Neural cell (in vitro differentiated cells): ENCODE data around the gene VSTM4. TPM values are rescaled to one million over a fixed set of nuclear protein-coding genes. Genes with fewer than 3 reads are reported as not detected.

Experiments used
- H2AFZ ChIP-seq: fragments of 200-600, 300-800 bp; sonication (generic), shearing (Covaris generic); 2 replicates; pipeline ENCODE4 v1.6.0; 2014; ENCODE audit warnings: low read depth, mild to moderate bottlenecking, antibody characterized with exemption, low read length, moderate library complexity
- H3F3A ChIP-seq: fragments of 200-600 bp; shearing (Covaris generic); 2 replicates; pipeline ENCODE4 v1.6.1; 2016; ENCODE audit warnings: mild to moderate bottlenecking, moderate library complexity, mixed read lengths, antibody characterized with exemption, low read length; ENCODE audit not compliant: insufficient read depth, poor library complexity, severe bottlenecking
- H3K27ac ChIP-seq: fragments of 200-600, 300-800 bp; sonication (generic), shearing (Covaris generic); 2 replicates; pipeline ENCODE4 v1.5.1; 2014; ENCODE audit warnings: mild to moderate bottlenecking, low read length, moderate library complexity
- H3K27me3 ChIP-seq: fragments of 300-800, 200-600 bp; sonication (generic), shearing (Covaris generic); 2 replicates; pipeline ENCODE4 v1.6.0; 2014; ENCODE audit warnings: mild to moderate bottlenecking, low read depth, low read length, moderate library complexity; ENCODE audit not compliant: insufficient read depth
- H3K36me3 ChIP-seq: fragments of 300-800, 200-600 bp; sonication (generic), shearing (Covaris generic); 2 replicates; pipeline ENCODE4 v1.5.1; 2014; ENCODE audit warnings: mild to moderate bottlenecking, antibody characterized with exemption, low read length, moderate library complexity; ENCODE audit not compliant: insufficient read depth
- H3K4me2 ChIP-seq: fragments of 300-800, 200-600 bp; sonication (generic), shearing (Covaris generic); 2 replicates; pipeline ENCODE4 v1.6.0; 2014; ENCODE audit warnings: mild to moderate bottlenecking, low read length
- H3K4me3 ChIP-seq: fragments of 300-800, 200-600 bp; sonication (generic), shearing (Covaris generic); 2 replicates; pipeline ENCODE4 v1.5.1; 2014; ENCODE audit warnings: mild to moderate bottlenecking, low read length, moderate library complexity
- H3K79me2 ChIP-seq: fragments of 200-600 bp; shearing (Covaris generic); replicated peaks from 2 replicates; pipeline ENCODE4 v1.6.0; 2014; ENCODE audit warnings: mild to moderate bottlenecking, low read length, moderate library complexity; ENCODE audit not compliant: insufficient read depth
- H3K9ac ChIP-seq: fragments of 300-800, 200-600 bp; sonication (generic), shearing (Covaris generic); 2 replicates; pipeline ENCODE4 v1.6.1; 2016; ENCODE audit warnings: mild to moderate bottlenecking, low read length, mixed read lengths
- H3K9me2 ChIP-seq: fragments of 200-600 bp; shearing (Covaris generic); 2 replicates; pipeline ENCODE4 v1.6.1; 2016; ENCODE audit warnings: mild to moderate bottlenecking, low read length, mixed read lengths; ENCODE audit not compliant: insufficient read depth
- H3K9me3 ChIP-seq: fragments of 200-600, 300-800 bp; sonication (generic), shearing (Covaris generic); 2 replicates; pipeline ENCODE4 v1.6.1; 2016; ENCODE audit warnings: mild to moderate bottlenecking, mixed run types, low read length, moderate library complexity, mixed read lengths
- H4K20me1 ChIP-seq: fragments of 200-600 bp; shearing (Covaris generic); 2 replicates; pipeline ENCODE4 v1.6.1; 2016; ENCODE audit warnings: mild to moderate bottlenecking, mixed run types; ENCODE audit not compliant: insufficient read depth
- CTCF ChIP-seq: fragments of 450-650 bp; IDR thresholded peaks from 2 replicates; pipeline ENCODE4 v1.5.1; 2014; ENCODE audit warnings: antibody characterized with exemption, mild to moderate bottlenecking, moderate library complexity; ENCODE audit not compliant: poor library complexity, severe bottlenecking
- EP300 ChIP-seq: fragments of 450-650 bp; conservative IDR thresholded peaks from 2 replicates; pipeline ENCODE4 v1.6.1; 2014; ENCODE audit warnings: antibody characterized with exemption, mild to moderate bottlenecking, moderate library complexity; ENCODE audit not compliant: poor library complexity, severe bottlenecking
- EZH2 ChIP-seq: fragments of 200-600, 300-800 bp; shearing (Covaris generic), sonication (generic); IDR thresholded peaks from 2 replicates; pipeline ENCODE4 v1.6.1; 2014; ENCODE audit warnings: antibody characterized with exemption, low read length, borderline replicate concordance, mild to moderate bottlenecking; ENCODE audit not compliant: insufficient read depth, poor library complexity, severe bottlenecking
- MXI1 ChIP-seq: fragments of 450-650 bp; conservative IDR thresholded peaks from 2 replicates; pipeline ENCODE4 v1.6.1; 2014; ENCODE audit warnings: antibody characterized with exemption, mild to moderate bottlenecking; ENCODE audit not compliant: poor library complexity, severe bottlenecking
- POLR2AphosphoS5 ChIP-seq: IDR thresholded peaks from 2 replicates; pipeline ENCODE4 v1.6.1; 2012
- RAD21 ChIP-seq: fragments of 450-650 bp; conservative IDR thresholded peaks from 2 replicates; pipeline ENCODE4 v1.6.1; 2014; ENCODE audit warnings: antibody characterized with exemption, mild to moderate bottlenecking, moderate library complexity
- SMC3 ChIP-seq: fragments of 450-650 bp; conservative IDR thresholded peaks from 2 replicates; pipeline ENCODE4 v1.6.1; 2014; ENCODE audit warnings: antibody characterized with exemption, mild to moderate bottlenecking, moderate library complexity; ENCODE audit not compliant: poor library complexity
- TAF1 ChIP-seq: IDR thresholded peaks from 2 replicates; pipeline ENCODE4 v1.6.1; 2012; ENCODE audit warnings: low read depth
- polyA plus RNA-seq: library from polyadenylated mRNA; depleted of rRNA; stranded (reverse); fragments of >200 nt; gene quantifications from 2 replicates; pipeline ENCODE4 v1.2.3, GENCODE V29; 2014
- TF ChIP-seq, protein P1 (sequence below): IDR thresholded peaks from 2 replicates; pipeline ENCODE4 v1.6.1; 2012; ENCODE audit warnings: borderline replicate concordance

VSTM4 gene
- polyA plus RNA-seq, 1 donor from 2014 or later: 0.52 TPM

- no peaks in the 10 kb centered on the region for H3K79me2 ChIP-seq
- H3K4me3 ChIP-seq: no peak overlapping the region
- no peaks in the 10 kb centered on the region for H3F3A ChIP-seq
- H3K4me2 ChIP-seq: no peak overlapping the region
- no peaks in the 10 kb centered on the region for H3K27me3 ChIP-seq
- H3K9me3 ChIP-seq: no peaks in the 10 kb centered on the region
- TF ChIP-seq EP300: no peak
- no peak overlapping the region for H3K27ac ChIP-seq
- no peak overlapping the region for H3K9ac ChIP-seq
- no peaks in the 10 kb centered on the region for H3K36me3 ChIP-seq
- no peaks in the 10 kb centered on the region for H3K9me2 ChIP-seq
- H2AFZ ChIP-seq: no peak overlapping the region
- no peaks in the 10 kb centered on the region for H4K20me1 ChIP-seq
These were observed 22.8 kb downstream of the VSTM4 start for GRCh38 chr10:49092477-49092876.

GRCh38 chr10:49091450-49092210 lies 23.7 kb downstream of the VSTM4 start:
- H3K79me2 ChIP-seq: no peaks in the 10 kb centered on the region
- H3K27me3 ChIP-seq: no peaks in the 10 kb centered on the region
- TF ChIP-seq TAF1 (no peak), MXI1 (no peak), RAD21 (no peak), CTCF (no peak), POLR2AphosphoS5 (no peak), EZH2 (no peak), EP300 (no peak), SMC3 (no peak)
- TF ChIP-seq, protein P1, sequence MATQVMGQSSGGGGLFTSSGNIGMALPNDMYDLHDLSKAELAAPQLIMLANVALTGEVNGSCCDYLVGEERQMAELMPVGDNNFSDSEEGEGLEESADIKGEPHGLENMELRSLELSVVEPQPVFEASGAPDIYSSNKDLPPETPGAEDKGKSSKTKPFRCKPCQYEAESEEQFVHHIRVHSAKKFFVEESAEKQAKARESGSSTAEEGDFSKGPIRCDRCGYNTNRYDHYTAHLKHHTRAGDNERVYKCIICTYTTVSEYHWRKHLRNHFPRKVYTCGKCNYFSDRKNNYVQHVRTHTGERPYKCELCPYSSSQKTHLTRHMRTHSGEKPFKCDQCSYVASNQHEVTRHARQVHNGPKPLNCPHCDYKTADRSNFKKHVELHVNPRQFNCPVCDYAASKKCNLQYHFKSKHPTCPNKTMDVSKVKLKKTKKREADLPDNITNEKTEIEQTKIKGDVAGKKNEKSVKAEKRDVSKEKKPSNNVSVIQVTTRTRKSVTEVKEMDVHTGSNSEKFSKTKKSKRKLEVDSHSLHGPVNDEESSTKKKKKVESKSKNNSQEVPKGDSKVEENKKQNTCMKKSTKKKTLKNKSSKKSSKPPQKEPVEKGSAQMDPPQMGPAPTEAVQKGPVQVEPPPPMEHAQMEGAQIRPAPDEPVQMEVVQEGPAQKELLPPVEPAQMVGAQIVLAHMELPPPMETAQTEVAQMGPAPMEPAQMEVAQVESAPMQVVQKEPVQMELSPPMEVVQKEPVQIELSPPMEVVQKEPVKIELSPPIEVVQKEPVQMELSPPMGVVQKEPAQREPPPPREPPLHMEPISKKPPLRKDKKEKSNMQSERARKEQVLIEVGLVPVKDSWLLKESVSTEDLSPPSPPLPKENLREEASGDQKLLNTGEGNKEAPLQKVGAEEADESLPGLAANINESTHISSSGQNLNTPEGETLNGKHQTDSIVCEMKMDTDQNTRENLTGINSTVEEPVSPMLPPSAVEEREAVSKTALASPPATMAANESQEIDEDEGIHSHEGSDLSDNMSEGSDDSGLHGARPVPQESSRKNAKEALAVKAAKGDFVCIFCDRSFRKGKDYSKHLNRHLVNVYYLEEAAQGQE: no peak
- no peaks in the 10 kb centered on the region for H3K9me2 ChIP-seq
- H3F3A ChIP-seq: no peaks in the 10 kb centered on the region
- H3K9me3 ChIP-seq: no peaks in the 10 kb centered on the region
- no peak overlapping the region for H3K4me3 ChIP-seq
- no peak overlapping the region for H3K27ac ChIP-seq
- H3K4me2 ChIP-seq: no peak overlapping the region
- no peaks in the 10 kb centered on the region for H3K36me3 ChIP-seq
- no peak overlapping the region for H3K9ac ChIP-seq
- H4K20me1 ChIP-seq: no peaks in the 10 kb centered on the region
- H2AFZ ChIP-seq: no peak overlapping the region
